Hair follicle dermal papilla cell (primary cell): Measurements from ENCODE around the gene SLC8B1. TPM values are rescaled to one million over a fixed set of nuclear protein-coding genes. Genes with fewer than 3 reads are reported as not detected.

Experiments used
- small RNA-seq: library from RNA; depleted of rRNA; stranded (forward); fragments of <200 nt; gene quantifications from one replicate; pipeline ENCODE3, GENCODE V24; 2012
- total RNA-seq: library from RNA; depleted of rRNA; stranded (reverse); fragments of >200 nt; gene quantifications from 2 replicates; pipeline ENCODE4 v1.2.3, GENCODE V29; 2012

The SLC8B1 gene
- 27.1 and 29.1 TPM in 2 replicates for total RNA-seq

DNA sequence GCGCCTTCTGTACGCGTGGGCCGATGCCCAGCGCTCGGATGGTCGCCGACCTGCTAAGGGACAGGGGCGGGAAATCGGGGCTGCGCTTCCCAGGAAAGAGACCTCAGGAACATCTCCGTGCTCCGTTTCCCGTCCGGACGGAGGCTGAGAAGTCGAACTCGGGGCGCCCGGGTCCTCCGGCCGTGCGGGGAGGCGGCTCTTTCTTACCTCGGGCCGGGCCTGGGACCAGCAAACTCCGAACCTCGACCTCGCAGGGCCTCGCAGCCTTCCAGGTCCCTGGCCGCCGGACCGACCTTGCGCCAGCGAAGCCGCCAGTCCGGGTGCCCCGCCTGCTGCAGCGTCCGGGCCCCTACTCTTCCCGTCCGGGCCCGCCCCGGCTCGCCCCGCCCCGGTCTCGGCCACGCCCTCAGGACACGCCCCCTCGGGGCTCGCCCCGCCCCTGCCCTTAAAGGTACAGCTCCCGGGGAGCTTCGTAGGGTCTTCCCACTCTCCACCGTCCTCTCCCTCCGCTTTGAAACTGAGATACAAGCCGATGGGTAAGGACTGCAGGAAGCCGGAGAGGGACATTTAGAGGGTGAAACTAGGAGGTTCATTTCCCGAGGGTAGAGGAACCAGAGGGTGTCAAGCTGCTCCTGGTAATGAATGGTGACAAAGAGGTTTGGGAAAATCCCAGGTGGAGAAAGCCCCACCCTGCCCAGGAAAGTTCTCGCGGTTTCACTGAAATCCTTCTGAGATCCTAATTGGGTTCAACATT is at the start of gene SLC8B1:
Gene SLC8B1 (minus strand): TSS at position 324 of the 754 bp plus-strand sequence. CDS start 2,231 bp downstream, outside the sequence.

DNA sequence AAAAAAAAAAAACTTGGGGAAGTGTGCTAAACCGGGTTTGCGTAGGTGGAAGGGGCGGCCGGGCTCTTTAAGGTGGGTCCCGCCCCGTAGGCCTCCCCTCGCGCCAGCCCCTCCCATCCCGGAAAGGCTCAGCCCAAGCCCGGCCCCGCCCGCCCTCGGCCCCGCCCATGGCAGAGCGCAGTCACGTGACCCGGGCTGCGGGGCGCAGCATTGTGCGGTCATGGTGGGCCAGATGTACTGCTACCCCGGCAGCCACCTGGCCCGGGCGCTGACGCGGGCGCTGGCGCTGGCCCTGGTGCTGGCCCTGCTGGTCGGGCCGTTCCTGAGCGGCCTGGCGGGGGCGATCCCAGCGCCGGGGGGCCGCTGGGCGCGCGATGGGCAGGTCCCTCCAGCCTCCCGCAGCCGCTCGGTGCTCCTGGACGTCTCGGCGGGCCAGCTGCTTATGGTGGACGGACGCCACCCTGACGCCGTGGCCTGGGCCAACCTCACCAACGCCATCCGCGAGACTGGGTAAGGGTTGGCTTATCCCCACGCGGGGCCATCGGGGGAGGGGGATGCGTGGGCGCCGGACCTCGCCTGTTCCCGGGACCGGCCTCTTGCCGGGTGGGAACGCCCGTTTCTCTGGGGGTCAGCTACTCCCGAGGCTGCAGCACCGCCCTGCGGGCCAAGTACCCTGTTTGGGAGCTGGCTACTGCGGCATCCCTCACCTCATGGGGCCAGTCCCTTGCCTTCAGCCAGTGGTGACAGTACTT is 23.6 kb upstream of the SLC8B1 start, which contains the start of gene PLBD2:
Gene PLBD2 (plus strand): TSS at position 207 of the 752 bp plus-strand sequence. CDS start 14 bp downstream, at position 221.

Small RNA genes lying within 50 kb of the gene (small RNA-seq; reads per million reads assigned to genes)
- gene MIR6762: not detected

Other genes with a start within 250 kb of the SLC8B1 start
- not detected in 2 replicates for gene RASAL1, start 199.3 kb downstream of the SLC8B1 start, total RNA-seq
- gene CFAP73, start 185.4 kb downstream of the SLC8B1 start, total RNA-seq: not detected in 2 replicates
- 42.8 and 45.2 TPM in 2 replicates for gene DDX54, start 149.6 kb downstream of the SLC8B1 start, total RNA-seq
- 24.7 and 25.2 TPM in 2 replicates for gene RITA1, start 149.4 kb downstream of the SLC8B1 start, total RNA-seq
- 34.9 and 45.9 TPM in 2 replicates for gene TPCN1, start 113.6 kb downstream of the SLC8B1 start, total RNA-seq
- gene PLBD2, start 23.5 kb upstream of the SLC8B1 start, total RNA-seq: 58.2 and 65.7 TPM in 2 replicates
- not detected in 2 replicates for gene SDS, start 68.8 kb upstream of the SLC8B1 start, total RNA-seq
- gene SDSL, start 87.3 kb upstream of the SLC8B1 start, total RNA-seq: 2.3 and 3.6 TPM in 2 replicates
- gene LHX5, start 136.8 kb upstream of the SLC8B1 start, total RNA-seq: not detected in 2 replicates